DLD1 (cell line): ENCODE data around the gene ZNF574.

Experiments used
- in situ Hi-C: cut with HindIII; loops from 2 replicates; pipeline ENCODE4 v1.10.0; 2017; ENCODE audit warnings: low sequenced_read_pairs

ZNF574 gene

DNA sequence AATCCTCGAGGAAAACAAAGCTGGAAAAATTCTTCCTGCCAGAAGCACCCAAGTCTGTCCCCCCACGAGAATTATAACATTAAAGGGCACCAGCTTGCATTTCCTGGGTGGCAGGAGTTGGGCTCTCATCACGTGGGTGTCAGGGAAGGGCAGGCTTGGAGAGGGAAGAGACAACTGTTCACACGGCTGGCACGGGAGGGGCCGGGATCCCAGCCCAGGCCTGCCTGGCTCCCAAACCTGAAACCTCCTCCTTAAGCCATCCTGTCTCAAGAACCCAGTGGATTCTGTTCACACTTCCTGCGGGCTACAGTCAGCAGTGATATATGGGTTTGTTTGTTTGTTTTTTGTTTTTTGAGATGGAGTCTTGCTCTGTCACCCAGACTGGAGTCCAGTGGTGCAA is 18.1 kb upstream of the ZNF574 start:
- in situ Hi-C loops, result no loop called here

DNA sequence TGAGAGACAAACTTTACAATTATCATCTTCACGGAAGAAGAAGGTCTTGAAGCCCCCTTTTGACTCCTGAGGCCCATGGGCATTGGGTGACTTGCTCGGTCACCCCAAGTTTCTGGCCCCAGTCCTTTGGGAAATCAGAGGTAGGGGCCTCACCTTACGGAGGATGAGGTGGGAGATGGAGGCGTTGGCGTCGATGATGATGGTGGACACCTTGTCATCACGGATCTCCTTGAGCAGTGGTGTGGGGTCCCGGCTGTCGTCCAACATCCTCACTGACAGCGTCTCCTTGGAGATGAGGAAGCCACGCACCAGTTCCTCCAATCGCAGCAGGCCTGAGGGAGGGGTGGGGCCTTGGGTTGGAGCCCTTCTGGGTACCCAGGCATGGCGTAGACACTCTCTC is 16.8 kb upstream of the ZNF574 start:
- in situ Hi-C loops, result no loop called here

DNA sequence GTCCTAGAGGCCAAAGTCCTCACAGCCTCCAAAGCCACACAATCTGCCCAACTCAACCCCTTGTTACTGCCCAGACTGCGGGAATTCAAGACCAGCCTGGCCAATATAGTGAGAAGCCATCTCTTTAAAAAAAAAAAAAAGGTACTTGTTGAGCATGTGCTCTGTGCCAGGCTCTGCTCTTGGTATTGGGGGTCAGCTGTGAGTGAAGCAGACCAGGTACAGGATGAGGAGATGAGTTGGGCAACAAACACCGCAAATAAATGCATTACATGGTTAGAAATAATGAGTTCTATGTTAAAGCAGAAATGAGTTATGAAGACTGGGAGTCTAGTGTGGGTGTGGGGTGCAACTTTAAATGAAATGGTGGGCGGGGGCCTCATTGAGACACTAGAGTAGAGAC is 15.8 kb upstream of the ZNF574 start:
- in situ Hi-C loops, result no loop called here

DNA sequence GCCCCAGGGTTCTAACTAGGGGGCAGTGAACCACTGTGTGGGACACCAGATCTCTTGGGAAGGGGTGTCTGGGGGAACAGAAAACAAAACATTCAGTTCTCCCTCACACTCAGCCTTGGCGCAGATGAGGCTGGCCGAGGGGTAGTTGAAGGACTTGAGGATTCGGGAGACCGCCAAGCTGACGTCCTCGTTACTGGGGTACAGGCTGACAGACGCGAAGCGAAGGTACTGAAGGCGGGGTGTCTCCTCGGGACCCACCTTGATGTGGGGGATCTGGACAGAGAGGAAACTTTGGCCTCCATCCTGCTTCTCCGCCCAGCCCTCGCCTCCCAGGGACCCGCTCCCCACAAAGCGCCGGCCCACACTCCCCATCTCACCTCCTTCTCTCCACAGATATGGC is 13.6 kb upstream of the ZNF574 start:
- in situ Hi-C loops, result no loop called here

DNA sequence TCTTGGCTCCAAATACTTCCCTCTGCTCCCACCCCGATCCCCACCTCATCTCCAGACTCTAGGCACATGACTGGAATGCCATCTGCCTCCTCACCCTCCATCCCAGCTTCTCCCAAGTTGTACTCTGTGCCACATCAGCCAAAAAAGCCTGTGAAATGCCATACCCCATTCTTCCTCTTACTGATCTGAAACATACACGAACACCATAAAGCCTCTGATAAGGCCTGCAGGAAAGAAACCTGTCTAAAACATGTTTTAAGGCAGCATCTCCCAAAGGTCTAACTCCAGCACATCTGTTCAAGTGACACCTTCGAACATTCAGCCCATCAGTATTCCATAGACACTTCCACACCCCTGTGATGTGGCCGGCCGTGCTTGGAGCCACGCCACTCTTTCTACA is 11.5 kb upstream of the ZNF574 start:
- in situ Hi-C loops, result no loop called here

DNA sequence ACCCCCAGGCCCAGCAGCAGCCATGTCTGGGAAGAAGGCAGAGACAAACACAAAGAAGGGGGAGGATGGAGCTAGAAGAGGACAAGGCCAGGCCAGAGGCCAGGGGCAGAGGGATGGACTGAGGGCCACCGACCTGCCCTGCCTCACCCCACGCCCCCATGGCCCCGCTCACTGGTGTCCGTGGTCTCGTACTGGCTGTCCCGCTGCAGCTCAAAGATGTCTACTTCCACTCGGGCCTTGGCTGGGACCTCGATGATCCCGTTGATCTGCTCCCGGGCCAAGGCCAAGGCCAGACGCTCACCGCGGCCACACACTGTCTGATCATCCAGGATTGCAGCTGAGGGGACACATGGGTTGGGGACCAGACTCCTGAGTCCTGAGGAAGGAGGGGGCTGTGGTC is 10.9 kb upstream of the ZNF574 start:
- in situ Hi-C loops, result no loop called here

DNA sequence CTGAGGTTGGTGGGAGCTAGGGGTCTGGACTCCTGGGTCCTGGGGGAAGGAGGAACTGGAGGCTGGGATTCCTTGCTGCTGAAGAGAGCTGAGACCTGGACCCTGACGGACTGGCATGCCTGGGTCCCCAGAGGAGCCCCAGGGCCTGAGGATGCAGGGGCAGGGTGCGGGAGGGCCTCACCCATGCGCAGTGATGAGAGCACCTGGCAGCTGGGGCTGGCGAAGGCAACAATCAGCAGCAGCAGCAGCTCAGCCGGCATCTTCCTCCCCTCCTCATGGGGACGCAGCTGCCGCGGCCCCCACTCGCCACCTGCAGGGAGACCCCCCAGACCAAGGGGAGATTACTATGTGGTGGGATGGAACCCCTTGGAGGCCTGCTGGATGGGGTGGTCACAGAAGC is 10.5 kb upstream of the ZNF574 start:
- in situ Hi-C loops, result no loop called here

DNA sequence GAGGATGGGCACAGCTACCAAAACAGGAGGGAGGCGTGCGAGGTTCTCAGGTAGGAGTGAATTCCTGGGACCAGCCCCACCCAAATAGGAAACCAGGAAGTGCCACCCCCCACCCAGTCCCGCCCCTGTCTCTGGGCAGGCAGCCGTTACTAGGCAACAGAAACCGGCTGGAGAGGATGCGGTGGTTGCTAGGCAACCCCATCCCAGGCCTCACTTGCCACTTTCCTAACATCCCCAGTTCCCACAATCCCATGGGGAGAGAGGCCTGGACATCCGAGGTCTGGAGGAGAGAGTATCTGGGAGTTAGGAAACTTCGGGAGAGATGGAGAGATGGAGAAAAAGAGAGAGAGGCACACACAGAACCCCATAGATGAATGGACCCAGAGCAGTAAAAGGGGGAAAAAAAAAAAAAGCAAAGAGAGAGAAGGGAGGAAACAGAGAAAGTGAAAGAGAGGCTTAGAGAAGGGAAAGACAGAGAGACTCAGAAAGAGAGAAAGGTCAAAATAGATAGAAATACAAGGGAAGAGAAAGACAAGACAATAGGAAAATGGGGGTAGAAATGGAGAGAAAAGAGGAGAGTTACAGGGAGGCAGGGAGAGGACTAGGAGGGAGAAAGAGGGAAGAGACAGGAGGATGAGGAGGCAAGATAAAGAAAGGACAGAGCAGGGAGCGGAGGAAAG is 9.8 kb upstream of the ZNF574 start:
- in situ Hi-C loops, result no loop called here

DNA sequence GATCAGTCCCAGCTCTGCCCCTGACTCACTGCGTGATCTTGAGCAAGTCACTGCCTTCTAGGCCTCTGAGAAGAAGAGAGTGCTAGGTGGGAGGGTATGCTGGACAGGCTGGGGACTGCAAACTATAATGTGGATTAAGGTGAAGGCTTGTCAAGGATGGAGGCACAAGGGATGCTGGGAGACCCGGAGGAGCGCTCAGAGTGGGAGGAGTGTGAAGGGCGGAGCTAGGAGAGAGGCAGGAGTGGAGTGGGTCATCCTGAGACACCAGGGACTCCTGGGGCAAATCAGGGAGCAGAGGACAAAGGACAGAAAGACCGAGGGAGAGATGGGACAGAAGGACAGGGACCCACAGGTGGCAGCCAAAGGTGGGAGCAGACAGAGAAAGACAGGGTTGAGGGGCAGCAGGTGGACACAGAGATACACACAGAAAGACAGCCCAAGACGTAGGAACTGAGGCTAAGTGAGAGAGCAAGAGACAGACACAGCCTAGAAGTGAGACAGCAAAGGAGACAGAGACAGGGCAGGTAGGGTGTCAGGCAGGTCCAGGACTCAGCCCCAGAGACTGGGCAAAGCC is 8.6 kb upstream of the ZNF574 start:
- in situ Hi-C loops, result no loop called here

DNA sequence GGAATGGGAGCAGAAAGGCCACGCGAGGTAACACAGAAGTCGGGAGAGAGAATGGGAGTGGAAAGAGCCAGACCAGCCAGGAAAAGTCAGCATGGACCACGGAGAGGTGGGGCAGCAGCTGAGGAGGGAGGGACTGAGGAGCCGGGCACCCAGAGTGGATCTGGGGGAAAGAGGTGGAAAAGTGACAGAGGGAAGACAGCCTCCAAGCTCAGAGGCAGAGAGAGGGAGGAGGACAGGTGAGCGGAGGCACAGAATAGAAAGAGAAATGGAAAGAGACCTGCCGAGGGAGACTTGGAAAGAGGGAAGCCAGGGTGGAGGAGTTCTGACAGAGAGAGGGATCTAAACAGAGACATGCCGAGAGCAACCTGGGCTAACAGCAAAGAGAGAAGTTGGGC is 7.6 kb upstream of the ZNF574 start:
- in situ Hi-C loops, result no loop called here

DNA sequence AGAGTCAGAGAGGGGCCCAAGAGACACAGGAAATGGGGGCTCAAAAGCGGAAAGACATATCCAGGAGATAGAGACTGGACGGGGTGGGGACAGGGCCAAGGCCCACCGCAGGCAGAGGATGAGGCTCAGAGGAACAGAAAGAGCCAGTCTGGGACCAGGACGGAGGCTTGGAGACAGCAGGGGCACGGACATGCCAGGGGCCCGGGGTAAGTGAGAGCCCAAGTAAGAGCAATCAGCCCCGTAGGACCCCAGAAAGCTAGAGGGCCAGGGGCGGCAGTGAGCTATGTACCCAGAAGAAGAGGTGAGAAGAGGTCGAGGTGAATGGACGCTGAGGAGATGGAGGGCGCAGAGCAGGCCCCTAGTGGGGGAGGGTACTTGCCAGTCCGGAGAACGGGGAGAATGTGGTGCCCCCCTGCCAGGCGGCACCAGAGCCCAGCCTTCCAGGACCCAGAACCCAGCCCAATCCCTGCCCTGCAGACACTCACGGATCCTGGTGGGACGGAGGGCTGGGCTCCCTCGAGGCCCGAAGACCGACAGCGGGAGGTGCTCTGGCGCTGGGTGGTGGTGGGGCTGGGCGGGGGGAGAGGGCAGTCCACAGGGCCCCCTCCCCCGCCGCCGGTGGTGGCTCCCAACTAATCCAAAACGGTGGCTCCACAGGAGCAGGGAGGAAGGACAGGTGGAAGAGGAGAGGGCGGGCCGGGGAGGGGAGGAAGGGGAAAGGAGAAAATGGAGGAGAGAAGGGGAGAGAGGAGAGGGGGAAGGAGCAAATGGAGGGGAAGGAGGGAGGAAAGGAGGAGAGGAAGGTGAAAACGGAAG is 7.0 kb upstream of the ZNF574 start:
- in situ Hi-C loops, result no loop called here

DNA sequence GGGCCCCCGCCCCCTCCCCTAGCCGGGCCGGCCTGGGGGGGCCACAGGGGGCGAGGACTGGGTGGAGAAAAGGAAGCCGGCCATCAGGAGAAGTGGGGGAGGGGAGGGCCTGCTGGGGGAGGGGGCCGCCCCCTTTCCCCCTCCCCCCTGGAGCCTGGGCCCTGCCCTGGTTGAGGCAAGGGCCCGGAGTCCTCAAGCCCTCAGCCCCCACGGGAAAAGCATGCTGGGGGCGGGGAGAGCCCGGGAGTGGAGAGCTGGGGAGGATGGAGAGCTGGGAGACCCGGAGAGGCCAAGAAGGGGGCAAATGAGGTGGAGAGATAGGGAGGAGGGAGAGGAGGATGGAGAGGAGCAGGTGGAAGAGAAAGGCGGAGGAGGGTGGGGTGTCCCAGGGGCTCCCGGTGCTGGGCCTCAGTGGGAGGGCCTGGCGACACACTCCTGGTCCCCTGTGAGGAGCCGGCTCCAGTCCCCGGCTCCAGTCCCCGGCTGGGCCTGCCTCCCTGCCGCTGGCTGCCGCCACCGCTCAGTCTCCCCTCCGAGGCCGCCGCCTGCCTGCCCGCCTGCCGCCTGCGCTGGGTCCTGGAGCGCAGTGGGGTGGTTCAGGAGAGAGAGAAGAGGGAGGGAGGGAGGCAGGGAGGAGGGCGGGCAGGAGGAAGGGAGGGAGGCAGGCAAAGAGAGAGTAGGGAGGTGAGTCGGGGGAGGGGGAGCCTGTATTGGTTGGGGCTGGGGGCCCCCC is 6.2 kb upstream of the ZNF574 start, which contains the start of gene GRIK5:
GRIK5 (minus strand) TSS at position 588 of the 733 bp plus-strand sequence. CDS start 4,436 bp downstream, outside the sequence.
- in situ Hi-C loops, result no loop called here

DNA sequence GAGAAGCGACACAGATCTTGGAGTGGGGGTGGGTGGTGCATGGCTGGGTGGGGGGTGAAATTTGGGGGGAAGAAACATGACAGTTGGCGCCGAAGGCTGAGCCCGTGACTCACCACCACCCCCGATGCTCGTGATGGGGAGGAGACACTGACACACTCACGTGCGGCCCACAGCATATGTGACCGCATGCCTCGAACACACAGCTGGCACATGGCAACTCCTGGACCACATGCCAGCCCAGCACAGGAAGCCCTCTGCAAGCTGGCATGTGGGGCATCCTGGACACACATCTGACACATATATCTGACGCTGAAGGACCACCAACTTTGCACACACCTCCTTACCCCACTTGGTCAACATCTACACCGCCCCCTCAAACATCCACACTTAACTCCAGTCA is 4.7 kb upstream of the ZNF574 start:
- in situ Hi-C loops, result no loop called here

DNA sequence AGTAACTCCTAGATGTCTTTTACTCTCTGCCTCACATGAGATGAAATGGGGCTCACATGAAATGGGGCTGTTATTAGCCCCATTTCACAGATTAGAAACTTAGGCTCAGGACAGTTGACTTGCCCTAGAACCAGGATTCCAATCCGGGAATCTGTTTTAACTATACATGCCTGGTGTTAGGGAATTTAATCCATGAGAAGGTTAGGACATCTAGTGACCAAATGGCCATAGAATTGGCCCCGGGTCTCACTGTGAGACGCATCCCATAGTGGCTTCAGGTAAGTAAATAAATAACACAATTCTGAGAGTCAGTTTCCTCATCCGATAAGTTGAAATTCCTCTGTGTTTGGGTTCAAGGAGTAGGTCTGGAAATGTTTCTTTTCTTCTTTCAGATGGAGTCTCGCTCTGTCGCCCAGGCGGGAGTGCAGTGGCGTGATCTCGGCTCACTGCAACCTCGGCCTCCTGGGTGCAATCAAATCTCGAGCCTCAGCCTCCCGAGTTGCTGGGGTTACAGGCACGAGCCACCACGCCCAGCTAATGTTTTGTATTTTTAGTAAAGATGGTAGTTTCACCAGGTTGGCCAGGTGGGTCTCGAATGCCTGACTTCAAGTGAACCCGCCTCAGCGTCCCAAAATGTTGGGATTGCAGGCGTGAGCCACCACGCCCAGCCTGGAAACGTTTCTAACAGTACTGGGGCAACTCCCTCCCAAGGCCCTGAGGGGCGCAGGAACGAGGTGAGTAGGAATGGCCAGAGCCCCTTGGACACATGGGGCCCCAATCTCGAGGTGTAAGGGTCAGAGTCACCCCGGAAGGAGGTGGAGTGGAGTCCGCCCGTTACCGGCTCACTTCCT is 1.2 kb upstream of the ZNF574 start:
- in situ Hi-C loops, result no loop called here

DNA sequence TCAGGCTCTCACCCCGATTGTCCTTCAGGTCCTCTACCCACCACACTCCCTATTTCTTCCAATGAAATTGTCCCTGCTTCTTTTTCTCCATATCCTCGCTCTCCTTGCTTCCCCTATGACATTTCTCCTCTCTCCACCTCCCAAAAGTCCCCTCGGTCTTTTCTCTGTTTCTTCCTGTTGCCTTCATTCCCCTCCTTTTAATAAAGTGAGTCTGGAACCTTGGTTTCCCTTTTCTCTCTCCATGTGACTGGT is 676 bp upstream of the ZNF574 start:
- in situ Hi-C loops, result no loop called here

DNA sequence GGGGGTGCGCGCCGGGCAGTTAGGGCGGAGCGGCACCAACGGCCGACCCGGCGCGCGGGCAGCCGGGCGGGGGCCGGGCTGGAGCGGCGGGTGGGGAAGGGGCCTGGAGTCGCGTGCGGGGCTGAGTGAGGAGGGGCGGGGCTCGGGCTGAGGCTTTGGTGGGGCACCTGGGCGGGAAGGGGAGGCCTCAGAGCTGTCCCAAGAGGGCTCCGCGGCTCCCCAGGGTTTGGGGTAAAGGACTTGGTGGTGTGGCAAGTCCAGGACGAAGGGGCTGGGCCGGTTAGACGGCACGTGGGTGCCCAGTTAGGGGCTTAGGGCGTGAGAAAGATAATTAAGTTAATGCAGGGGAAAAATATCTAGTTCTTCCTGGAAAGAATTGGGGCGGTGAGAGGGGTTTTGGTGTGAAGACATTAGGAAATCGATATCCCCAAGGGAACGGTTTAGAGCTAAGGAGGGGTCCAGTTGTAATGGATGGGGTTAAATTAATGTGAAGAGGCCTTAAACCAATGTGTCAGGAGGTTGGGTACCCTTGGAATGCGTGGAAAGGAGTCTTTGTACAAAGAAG is 496 bp downstream of the ZNF574 start:
- in situ Hi-C loops, result no loop called here

DNA sequence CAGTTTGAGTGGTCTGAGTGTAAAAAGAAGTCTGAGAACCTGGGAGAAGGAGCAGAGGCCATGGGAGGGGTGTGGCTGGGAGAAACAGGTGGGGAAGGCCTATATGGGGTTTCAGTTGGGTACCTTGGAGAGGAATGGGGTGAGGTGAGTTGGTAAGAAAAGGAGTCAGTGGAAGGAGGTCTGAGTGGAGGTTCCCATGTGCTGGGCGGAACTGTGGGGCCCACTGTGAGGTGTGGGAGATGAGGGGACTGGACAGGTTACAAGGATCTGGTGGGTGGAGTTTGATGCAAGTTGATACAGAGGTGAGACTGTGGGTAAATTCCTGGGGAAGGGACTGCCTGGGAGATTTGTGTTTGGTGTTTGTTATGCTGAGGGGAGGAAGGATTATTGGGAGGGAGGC is 2.1 kb downstream of the ZNF574 start:
- in situ Hi-C loops, result no loop called here

DNA sequence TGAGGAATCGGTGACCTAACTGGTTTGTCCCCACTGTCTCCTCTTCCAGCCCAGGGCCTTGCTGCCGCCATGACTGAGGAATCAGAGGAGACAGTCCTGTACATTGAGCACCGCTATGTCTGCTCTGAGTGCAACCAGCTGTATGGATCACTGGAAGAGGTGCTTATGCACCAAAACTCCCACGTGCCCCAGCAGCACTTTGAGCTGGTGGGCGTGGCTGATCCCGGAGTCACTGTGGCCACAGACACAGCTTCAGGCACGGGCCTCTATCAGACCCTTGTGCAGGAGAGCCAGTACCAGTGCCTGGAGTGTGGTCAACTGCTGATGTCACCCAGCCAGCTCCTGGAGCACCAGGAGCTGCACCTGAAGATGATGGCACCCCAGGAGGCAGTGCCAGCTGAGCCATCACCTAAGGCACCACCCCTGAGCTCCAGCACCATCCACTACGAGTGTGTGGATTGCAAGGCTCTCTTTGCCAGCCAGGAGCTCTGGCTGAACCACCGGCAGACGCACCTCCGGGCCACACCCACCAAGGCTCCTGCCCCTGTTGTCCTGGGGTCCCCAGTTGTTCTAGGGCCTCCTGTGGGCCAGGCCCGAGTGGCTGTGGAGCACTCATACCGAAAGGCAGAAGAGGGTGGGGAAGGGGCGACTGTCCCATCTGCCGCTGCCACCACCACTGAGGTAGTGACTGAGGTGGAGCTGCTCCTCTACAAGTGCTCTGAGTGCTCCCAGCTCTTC is 2.7 kb downstream of the ZNF574 start:
- in situ Hi-C loops, result no loop called here

DNA sequence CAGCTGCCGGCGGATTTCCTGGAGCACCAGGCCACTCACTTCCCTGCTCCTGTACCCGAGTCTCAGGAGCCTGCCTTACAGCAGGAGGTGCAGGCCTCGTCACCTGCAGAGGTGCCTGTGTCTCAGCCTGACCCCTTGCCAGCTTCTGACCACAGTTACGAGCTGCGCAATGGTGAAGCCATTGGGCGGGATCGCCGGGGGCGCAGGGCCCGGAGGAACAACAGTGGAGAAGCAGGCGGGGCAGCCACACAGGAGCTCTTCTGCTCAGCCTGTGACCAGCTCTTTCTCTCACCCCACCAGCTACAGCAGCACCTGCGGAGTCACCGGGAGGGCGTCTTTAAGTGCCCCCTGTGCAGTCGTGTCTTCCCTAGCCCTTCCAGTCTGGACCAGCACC is 3.3 kb downstream of the ZNF574 start:
- in situ Hi-C loops, result no loop called here
